ENCODE data around the gene MPRIP.

DNA sequence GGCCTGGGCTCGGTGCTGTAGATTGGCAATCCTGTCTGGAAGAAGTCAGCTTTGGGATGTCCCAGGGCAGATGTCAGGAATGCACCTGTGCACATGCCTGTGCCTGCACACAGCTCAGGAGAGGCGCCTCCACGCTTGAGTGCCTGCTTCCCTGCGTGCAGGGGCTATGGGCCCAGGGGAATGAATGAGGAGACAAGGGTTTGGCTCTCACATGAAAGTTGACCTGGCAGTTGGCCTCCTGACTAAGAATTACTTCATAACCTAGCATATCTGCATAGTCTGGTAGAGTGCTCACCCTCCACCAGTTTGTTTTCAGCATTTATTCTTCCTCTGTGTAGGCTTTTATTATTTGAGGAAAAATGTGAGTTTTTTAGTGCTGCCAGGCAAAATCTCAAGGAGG is 113.8 kb downstream of the MPRIP start:
- TF ChIP-seq EZH2 (IDR thresholded peaks at IDR 0.05; ENCODE audit: borderline replicate concordance, insufficient read depth, low read length, poor library complexity, severe bottlenecking): no peak
- no peak for TF ChIP-seq CTCF (IDR thresholded peaks at IDR 0.05; ENCODE audit: poor library complexity, severe bottlenecking)
- no peak for TF ChIP-seq TAF1 (IDR thresholded peaks at IDR 0.05; ENCODE audit: low read depth)
- TF ChIP-seq POLR2AphosphoS5 (IDR thresholded peaks at IDR 0.05): no peak
- TF ChIP-seq EP300 (conservative IDR thresholded peaks at IDR 0.05; ENCODE audit: poor library complexity, severe bottlenecking): no peak
- no peak for TF ChIP-seq RAD21 (conservative IDR thresholded peaks at IDR 0.05)
- TF ChIP-seq, protein P1, sequence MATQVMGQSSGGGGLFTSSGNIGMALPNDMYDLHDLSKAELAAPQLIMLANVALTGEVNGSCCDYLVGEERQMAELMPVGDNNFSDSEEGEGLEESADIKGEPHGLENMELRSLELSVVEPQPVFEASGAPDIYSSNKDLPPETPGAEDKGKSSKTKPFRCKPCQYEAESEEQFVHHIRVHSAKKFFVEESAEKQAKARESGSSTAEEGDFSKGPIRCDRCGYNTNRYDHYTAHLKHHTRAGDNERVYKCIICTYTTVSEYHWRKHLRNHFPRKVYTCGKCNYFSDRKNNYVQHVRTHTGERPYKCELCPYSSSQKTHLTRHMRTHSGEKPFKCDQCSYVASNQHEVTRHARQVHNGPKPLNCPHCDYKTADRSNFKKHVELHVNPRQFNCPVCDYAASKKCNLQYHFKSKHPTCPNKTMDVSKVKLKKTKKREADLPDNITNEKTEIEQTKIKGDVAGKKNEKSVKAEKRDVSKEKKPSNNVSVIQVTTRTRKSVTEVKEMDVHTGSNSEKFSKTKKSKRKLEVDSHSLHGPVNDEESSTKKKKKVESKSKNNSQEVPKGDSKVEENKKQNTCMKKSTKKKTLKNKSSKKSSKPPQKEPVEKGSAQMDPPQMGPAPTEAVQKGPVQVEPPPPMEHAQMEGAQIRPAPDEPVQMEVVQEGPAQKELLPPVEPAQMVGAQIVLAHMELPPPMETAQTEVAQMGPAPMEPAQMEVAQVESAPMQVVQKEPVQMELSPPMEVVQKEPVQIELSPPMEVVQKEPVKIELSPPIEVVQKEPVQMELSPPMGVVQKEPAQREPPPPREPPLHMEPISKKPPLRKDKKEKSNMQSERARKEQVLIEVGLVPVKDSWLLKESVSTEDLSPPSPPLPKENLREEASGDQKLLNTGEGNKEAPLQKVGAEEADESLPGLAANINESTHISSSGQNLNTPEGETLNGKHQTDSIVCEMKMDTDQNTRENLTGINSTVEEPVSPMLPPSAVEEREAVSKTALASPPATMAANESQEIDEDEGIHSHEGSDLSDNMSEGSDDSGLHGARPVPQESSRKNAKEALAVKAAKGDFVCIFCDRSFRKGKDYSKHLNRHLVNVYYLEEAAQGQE (IDR thresholded peaks at IDR 0.05; ENCODE audit: borderline replicate concordance): no peak
- no peak for TF ChIP-seq SMC3 (conservative IDR thresholded peaks at IDR 0.05; ENCODE audit: poor library complexity)
